ENCODE measurements around the gene TAOK1.
"Not testable (repeated sequence)": the region's sequence is repeated elsewhere in the genome, so short reads cannot be mapped to it uniquely, and the experiment has no call there.

The TAOK1 gene

DNA sequence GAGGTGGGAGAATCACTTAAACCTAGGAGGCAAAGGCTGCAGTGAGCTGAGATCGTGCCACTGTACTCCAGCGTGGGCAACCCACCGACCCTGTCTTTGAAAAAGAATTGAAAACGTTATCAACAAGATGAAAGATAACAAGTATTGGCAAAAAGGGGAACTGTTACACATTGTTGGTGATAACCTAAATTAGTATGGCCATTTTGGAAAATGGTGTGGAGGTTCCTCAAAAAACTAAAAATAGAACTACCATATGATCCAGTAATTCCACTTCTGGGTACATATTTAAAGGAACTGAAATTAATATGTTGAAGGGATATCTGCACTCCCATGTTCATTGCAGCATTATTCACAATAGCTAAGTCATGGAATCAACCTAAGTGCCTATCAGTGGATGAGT lies 115.7 kb downstream of the TAOK1 start:
- FAIRE-seq (no peak), DNase-seq (ENCODE audit: insufficient read length, low spot score) (no peak)
- TF ChIP-seq POLR2A (IDR thresholded peaks at IDR 0.05; ENCODE audit: low read depth, low read length) = no peak

GRCh38 chr17:29510953-29511352 lies 120.8 kb downstream of the TAOK1 start:
- no peak for FAIRE-seq
- no peak for DNase-seq (ENCODE audit: insufficient read length, low spot score)
- TF ChIP-seq POLR2A (IDR thresholded peaks at IDR 0.05; ENCODE audit: low read depth, low read length) = no peak

DNA sequence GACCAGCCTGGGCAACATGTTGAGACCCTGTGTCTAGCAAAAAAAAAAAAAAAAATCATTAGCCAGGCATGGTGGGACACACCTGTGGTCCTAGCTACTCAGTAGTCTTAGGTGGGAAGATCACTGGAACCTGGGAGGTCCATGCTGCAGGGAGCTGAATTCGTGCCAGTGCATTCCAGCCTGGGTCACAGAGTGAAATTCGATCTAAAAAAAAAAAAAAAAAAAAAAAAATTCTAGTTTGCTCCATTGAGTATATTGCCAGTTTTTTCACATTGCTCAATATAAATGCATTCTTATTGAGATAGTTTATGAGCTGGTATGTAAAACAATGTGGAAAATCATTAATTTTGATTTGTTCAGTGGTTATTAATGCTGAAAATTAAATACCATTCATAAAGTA lies 124.6 kb downstream of the TAOK1 start:
- DNase-seq (ENCODE audit: insufficient read length, low spot score) (no peak), FAIRE-seq (no peak)
- TF ChIP-seq POLR2A (IDR thresholded peaks at IDR 0.05; ENCODE audit: low read depth, low read length) = no peak

GRCh38 chr17:29518359-29518758 lies 128.2 kb downstream of the TAOK1 start:
- FAIRE-seq = no peak

DNA sequence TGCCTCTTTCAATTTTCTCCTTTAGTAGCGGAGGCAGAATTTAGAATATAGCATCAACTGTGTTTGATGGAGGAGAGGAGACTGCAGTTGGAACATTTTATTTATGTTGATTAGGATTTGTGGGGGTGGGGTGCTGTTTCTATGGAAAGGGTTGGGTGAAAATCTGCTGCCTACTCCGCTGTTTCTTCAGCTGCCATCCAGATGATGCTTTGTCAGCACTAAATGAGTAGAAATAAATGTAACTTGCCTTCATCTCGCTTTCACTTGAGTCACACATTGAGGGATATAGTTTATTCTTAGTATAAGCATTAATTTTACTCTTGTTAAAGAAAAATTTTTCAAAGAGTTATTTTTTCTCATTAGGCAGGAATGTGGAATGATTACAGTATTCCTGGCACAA lies 134.5 kb downstream of the TAOK1 start:
- FAIRE-seq = no peak
- DNase-seq (ENCODE audit: insufficient read length, low spot score) = no peak
- TF ChIP-seq POLR2A (IDR thresholded peaks at IDR 0.05; ENCODE audit: low read depth, low read length) = no peak

More at GRCh38 chr17:29518359-29518758, 128.2 kb downstream of the TAOK1 start:
- TF ChIP-seq POLR2A (IDR thresholded peaks at IDR 0.05; ENCODE audit: low read depth, low read length) = no peak
- no peak for DNase-seq (ENCODE audit: insufficient read length, low spot score)

DNA sequence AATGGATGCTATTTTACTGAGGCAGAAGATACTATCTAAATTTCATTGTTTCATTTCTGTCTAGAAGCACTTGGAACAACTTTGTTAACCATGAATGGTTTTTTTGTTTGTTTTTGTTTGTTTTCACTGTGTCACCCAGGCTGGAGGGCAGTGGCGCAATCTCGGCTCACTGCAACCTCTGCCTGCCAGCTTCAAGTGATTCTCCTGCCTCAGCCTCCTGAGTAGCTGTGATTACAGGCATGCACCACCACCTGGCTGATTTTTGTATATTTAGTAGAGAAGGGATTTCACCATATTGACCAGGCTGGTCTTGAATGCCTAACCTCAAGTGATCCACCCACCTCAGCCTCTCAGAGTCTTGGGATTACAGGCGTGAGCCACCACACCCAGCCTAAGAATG lies 136.2 kb downstream of the TAOK1 start:
- no peak for TF ChIP-seq POLR2A (IDR thresholded peaks at IDR 0.05; ENCODE audit: low read depth, low read length)
- DNase-seq (ENCODE audit: insufficient read length, low spot score) = no peak
- FAIRE-seq = no peak

GRCh38 chr17:29533976-29534375 lies 143.8 kb downstream of the TAOK1 start:
- TF ChIP-seq POLR2A (IDR thresholded peaks at IDR 0.05; ENCODE audit: low read depth, low read length) = no peak
- FAIRE-seq = no peak
- no peak for DNase-seq (ENCODE audit: insufficient read length, low spot score)

DNA sequence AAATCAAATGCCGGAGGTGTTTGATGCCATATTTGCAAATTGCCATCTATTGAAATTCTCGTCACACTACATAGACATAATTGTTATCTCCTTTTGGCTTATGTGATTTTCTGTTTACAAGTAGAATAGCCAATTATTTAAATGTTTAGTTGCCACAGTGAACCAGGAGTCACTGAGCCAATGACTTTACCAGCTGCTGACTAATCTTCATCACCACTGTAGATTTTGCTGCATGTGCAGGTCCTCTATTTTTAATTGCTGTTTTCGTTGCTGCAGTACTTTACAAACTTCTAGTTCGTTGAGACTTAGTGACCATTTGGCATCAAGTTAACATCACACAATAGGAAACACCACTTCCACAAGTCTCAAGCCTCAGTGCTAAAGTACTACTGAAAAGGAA lies 153.9 kb downstream of the TAOK1 start:
- DNase-seq (ENCODE audit: insufficient read length, low spot score) (no peak), FAIRE-seq (no peak)
- no peak for TF ChIP-seq POLR2A (IDR thresholded peaks at IDR 0.05; ENCODE audit: low read depth, low read length)

GRCh38 chr17:29546085-29546484 lies 155.9 kb downstream of the TAOK1 start:
- no peak for TF ChIP-seq POLR2A (IDR thresholded peaks at IDR 0.05; ENCODE audit: low read depth, low read length)
- FAIRE-seq (no peak), DNase-seq (ENCODE audit: insufficient read length, low spot score) (no peak)

GRCh38 chr17:29546830-29547229 lies 156.7 kb downstream of the TAOK1 start:
- DNase-seq (ENCODE audit: insufficient read length, low spot score) (no peak), FAIRE-seq (no peak)
- no peak for TF ChIP-seq POLR2A (IDR thresholded peaks at IDR 0.05; ENCODE audit: low read depth, low read length)

DNA sequence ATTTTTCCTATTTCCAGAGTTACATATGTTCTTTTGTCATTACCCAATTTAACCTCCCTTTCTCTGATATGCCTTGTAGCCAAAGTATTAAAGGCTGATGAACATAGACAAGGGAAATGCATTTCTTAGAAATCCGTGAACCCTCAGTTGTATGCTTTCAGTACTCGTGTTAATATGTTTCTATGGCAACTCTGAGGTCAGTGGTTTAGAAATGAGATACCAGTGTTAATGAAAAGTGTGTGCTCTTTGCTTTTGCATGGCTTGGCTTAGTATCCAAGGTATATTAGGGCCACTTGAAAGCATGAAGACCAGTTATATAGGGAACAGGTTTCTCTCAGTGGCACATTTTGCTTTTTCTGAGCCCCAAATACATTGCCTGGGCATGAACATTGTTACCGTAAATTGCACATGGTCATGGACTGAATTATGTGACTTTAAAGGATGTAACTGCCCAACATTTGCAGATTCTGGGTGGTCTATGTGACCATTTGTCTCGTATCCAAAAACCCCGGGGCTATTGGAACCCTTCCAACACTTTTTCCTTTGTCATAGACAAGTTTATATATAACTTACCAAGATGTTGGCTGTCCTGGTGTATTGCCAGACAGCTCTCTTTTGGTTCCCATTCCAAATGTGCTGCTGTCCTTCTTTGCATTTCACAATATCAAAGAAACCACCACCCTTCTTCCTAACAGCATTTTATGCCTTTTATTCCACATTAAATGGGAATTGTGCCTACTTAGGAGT lies 159.2 kb downstream of the TAOK1 start:
- DNase-seq (ENCODE audit: insufficient read length, low spot score) = no peak
- no peak for FAIRE-seq
- TF ChIP-seq POLR2A (IDR thresholded peaks at IDR 0.05; ENCODE audit: low read depth, low read length) = no peak

DNA sequence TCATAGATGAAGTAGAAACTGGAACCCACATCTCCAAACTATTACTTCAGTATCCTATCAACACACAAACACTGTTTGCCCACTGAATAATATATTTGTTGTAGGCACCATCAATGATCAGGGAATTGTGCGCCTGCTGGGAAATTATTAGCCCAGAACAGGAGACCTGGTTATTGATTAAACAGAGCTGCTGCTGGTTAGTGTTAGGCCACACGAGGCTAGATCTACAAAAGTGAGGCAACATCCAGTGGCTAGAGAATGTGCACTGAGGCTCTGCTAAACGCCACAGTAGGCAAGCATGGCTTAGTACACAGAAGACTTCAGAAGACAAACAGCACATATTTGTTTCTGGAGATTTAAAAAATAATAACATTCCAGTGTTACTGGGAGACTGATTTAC lies 165.7 kb downstream of the TAOK1 start:
- FAIRE-seq (no peak), DNase-seq (ENCODE audit: insufficient read length, low spot score) (no peak)
- no peak for TF ChIP-seq POLR2A (IDR thresholded peaks at IDR 0.05; ENCODE audit: low read depth, low read length)

GRCh38 chr17:29557085-29557738 lies 167.0 kb downstream of the TAOK1 start:
- FAIRE-seq (no peak), DNase-seq (ENCODE audit: insufficient read length, low spot score) (no peak)
- TF ChIP-seq POLR2A (IDR thresholded peaks at IDR 0.05; ENCODE audit: low read depth, low read length) = no peak

- DNase-seq (ENCODE audit: insufficient read length, low spot score) (no peak), FAIRE-seq (no peak)
- TF ChIP-seq POLR2A (IDR thresholded peaks at IDR 0.05; ENCODE audit: low read depth, low read length) = no peak
These were observed 167.6 kb downstream of the TAOK1 start for GRCh38 chr17:29557739-29558116.

- DNase-seq (ENCODE audit: insufficient read length, low spot score); FAIRE-seq: not testable (repeated sequence)
These were observed 168.0 kb downstream of the TAOK1 start for GRCh38 chr17:29558139-29558538.

Data from H54 (cell line).